Neutrophil (primary cell): ENCODE results near the gene BEST4.
"Not testable (repeated sequence)": the region's sequence is repeated elsewhere in the genome, so short reads cannot be mapped to it uniquely, and the experiment has no call there.

Source experiments
- H3K27ac ChIP-seq: fragments of 200-600 bp; sonication (generic); 2 replicates; pipeline ENCODE4 v1.5.1; 2016; ENCODE audit warnings: mild to moderate bottlenecking, moderate library complexity
- H3K27me3 ChIP-seq: fragments of 200-600 bp; sonication (generic); 2 replicates; pipeline ENCODE4 v1.6.0; 2016; ENCODE audit warnings: mild to moderate bottlenecking
- H3K36me3 ChIP-seq: fragments of 200-600 bp; sonication (generic); 2 replicates; pipeline ENCODE4 v1.5.1; 2017
- H3K4me1 ChIP-seq, 2 experiments: fragments of 200-600 bp in 1 of 2; sonication (generic) in 1 of 2; 1 replicate in 1 of 2; 2 replicates in 1 of 2; pipeline versions ENCODE4 v1.5.1 to v1.6.1; 2013 to 2016; ENCODE audit warnings: low read depth in 1 of 2, low read length in 1 of 2, mild to moderate bottlenecking in 1 of 2, moderate library complexity in 1 of 2; ENCODE audit not compliant: control insufficient read depth in 1 of 2, insufficient read depth in 1 of 2
- H3K4me3 ChIP-seq, 2 experiments: fragments of 200-600 bp in 1 of 2; sonication (generic) in 1 of 2; 1 replicate in 1 of 2; 2 replicates in 1 of 2; pipeline ENCODE4 v1.5.1; 2013 to 2016; ENCODE audit warnings: low read depth in 1 of 2, low read length in 1 of 2, mild to moderate bottlenecking in 1 of 2, moderate library complexity in 1 of 2
- H3K9me3 ChIP-seq: fragments of 200-600 bp; sonication (generic); 2 replicates; pipeline ENCODE4 v1.5.1; 2016
- CTCF ChIP-seq: fragments of 200-600 bp; sonication (generic); IDR thresholded peaks from 2 replicates; pipeline ENCODE4 v1.5.1; 2016; ENCODE audit warnings: antibody characterized with exemption

BEST4 gene

GRCh38 chr1:44820328-44821239 is 32.6 kb upstream of the BEST4 start:
- Histone ChIP-seq H3K27ac (peak overlapping the region; percentile 92), H3K36me3 (no peaks in the 10 kb centered on the region), H3K4me3 (peak overlapping the region; percentile 66 to 75), H3K27me3 (no peaks in the 10 kb centered on the region), H3K4me1 (peaks cover 16 to 17% of the 10 kb centered on the region in 2 experiments), H3K9me3 (no peaks in the 10 kb centered on the region)
- TF ChIP-seq CTCF: no peak

- H3K9me3 ChIP-seq: no peaks in the 10 kb centered on the region
- peak; percentile 66 for TF ChIP-seq CTCF
- peak overlapping the region; percentile 92 for H3K27ac ChIP-seq
- peak overlapping the region; percentile 66 to 75 for H3K4me3 ChIP-seq
- no peaks in the 10 kb centered on the region for H3K36me3 ChIP-seq
- peaks cover 16 to 17% of the 10 kb centered on the region in 2 experiments for H3K4me1 ChIP-seq
- H3K27me3 ChIP-seq: no peaks in the 10 kb centered on the region
These were observed 31.8 kb upstream of the BEST4 start for GRCh38 chr1:44819608-44820327.

- Histone ChIP-seq H3K27me3 (no peaks in the 10 kb centered on the region), H3K9me3 (no peaks in the 10 kb centered on the region), H3K36me3 (no peaks in the 10 kb centered on the region), H3K27ac (peak overlapping the region; percentile 92), H3K4me1 (peaks cover 16 to 18% of the 10 kb centered on the region in 2 experiments), H3K4me3 (peak overlapping the region; percentile 66 to 75)
- TF ChIP-seq CTCF: no peak
These were observed 31.2 kb upstream of the BEST4 start for GRCh38 chr1:44819196-44819607.

GRCh38 chr1:44817771-44818495 is 30.0 kb upstream of the BEST4 start:
- no peaks in the 10 kb centered on the region for H3K9me3 ChIP-seq
- H3K4me1 ChIP-seq: peaks cover 24 to 31% of the 10 kb centered on the region in 2 experiments
- no peaks in the 10 kb centered on the region for H3K36me3 ChIP-seq
- H3K4me3 ChIP-seq: no peak overlapping the region
- no peak for TF ChIP-seq CTCF
- H3K27me3 ChIP-seq: no peaks in the 10 kb centered on the region
- peak overlapping the region; percentile 92 for H3K27ac ChIP-seq

- H3K27me3 ChIP-seq: no peaks in the 10 kb centered on the region
- no peak for TF ChIP-seq CTCF
- peaks cover 25 to 32% of the 10 kb centered on the region in 2 experiments for H3K4me1 ChIP-seq
- H3K4me3 ChIP-seq: no peak overlapping the region
- H3K36me3 ChIP-seq: no peaks in the 10 kb centered on the region
- H3K27ac ChIP-seq: no peak overlapping the region
- H3K9me3 ChIP-seq: no peaks in the 10 kb centered on the region
These were observed 29.3 kb upstream of the BEST4 start for GRCh38 chr1:44817307-44817706.

- H3K36me3 ChIP-seq, H3K4me3 ChIP-seq, H3K27ac ChIP-seq, H3K9me3 ChIP-seq, H3K27me3 ChIP-seq: not testable (repeated sequence)
- peaks cover 26 to 39% of the 10 kb centered on the region in 2 experiments for H3K4me1 ChIP-seq
These were observed 28.0 kb upstream of the BEST4 start for GRCh38 chr1:44815926-44816325.
